HEK293 (cell line): ENCODE measurements around the gene DDX10.

Source experiments
- BCL11A ChIP-seq: fragments of 450-650 bp; formaldehyde crosslinking; IDR thresholded peaks from 2 replicates; pipeline ENCODE4 v1.5.1; 2016; ENCODE audit warnings: low read depth, missing biosample characterization, missing genetic modification characterization
- SP2 ChIP-seq: fragments of 450-650 bp; formaldehyde crosslinking; IDR thresholded peaks from 2 replicates; pipeline ENCODE4 v1.5.1; 2016; ENCODE audit warnings: missing biosample characterization, missing genetic modification characterization
- YY1 ChIP-seq: fragments of 450-650 bp; formaldehyde crosslinking; IDR thresholded peaks from 2 replicates; pipeline ENCODE4 v1.5.1; 2018; ENCODE audit warnings: missing biosample characterization, missing genetic modification characterization
- ZBTB7A ChIP-seq: fragments of 450-650 bp; formaldehyde crosslinking; IDR thresholded peaks from 2 replicates; pipeline ENCODE4 v1.5.1; 2016; ENCODE audit warnings: low read depth, missing biosample characterization, missing genetic modification characterization
- ZNF335 ChIP-seq: fragments of 450-650 bp; formaldehyde crosslinking; conservative IDR thresholded peaks from 2 replicates; pipeline ENCODE4 v1.5.1; 2016; ENCODE audit warnings: missing biosample characterization, missing genetic modification characterization
- ZNF670 ChIP-seq: fragments of 450-650 bp; formaldehyde crosslinking; IDR thresholded peaks from 2 replicates; pipeline ENCODE4 v1.5.1; 2016; ENCODE audit warnings: missing biosample characterization, missing genetic modification characterization, low read depth
- ZNF785 ChIP-seq: fragments of 450-650 bp; formaldehyde crosslinking; IDR thresholded peaks from 2 replicates; pipeline ENCODE4 v1.5.1; 2016; ENCODE audit warnings: missing biosample characterization, missing genetic modification characterization
- TF ChIP-seq, protein P1 (sequence below): fragments of 450-650 bp; formaldehyde crosslinking; IDR thresholded peaks from 2 replicates; pipeline ENCODE4 v1.5.0; 2017; ENCODE audit warnings: missing biosample characterization, missing genetic modification characterization, borderline replicate concordance
- TF ChIP-seq, protein P2 (sequence below): fragments of 450-650 bp; formaldehyde crosslinking; IDR thresholded peaks from 2 replicates; pipeline ENCODE4 v1.5.1; 2017; ENCODE audit warnings: missing biosample characterization, missing genetic modification characterization
- TF ChIP-seq, protein P3 (sequence below): fragments of 450-650 bp; formaldehyde crosslinking; IDR thresholded peaks from 2 replicates; pipeline ENCODE4 v1.5.1; 2016; ENCODE audit warnings: missing biosample characterization, missing genetic modification characterization
- TF ChIP-seq, protein P4 (sequence below): fragments of 450-650 bp; formaldehyde crosslinking; IDR thresholded peaks from 2 replicates; pipeline ENCODE4 v1.5.1; 2016; ENCODE audit warnings: missing biosample characterization, missing genetic modification characterization

DNA sequence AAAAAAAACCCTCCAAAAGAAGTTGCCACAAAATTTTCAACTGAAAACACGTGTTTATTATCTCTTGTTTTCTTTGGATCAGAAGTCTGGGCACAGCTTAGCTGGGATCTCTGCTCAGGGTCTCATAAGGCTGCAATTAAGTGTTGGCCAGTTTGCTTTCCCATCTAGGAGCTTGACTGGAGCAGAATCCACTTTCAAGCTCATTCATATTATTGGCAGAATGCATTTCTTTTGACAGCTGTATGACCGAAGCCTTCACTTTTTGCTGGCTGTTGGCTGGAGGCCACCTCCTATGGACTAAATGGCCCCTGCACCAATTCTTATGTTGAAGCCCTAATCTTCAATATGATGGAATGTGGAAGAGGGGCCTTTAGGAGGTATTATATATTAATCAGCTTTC, 139.6 kb downstream of the DDX10 start:
- TF ChIP-seq ZNF335 (tag by site-specific recombination) (no peak), YY1 (tag by site-specific recombination) (no peak), ZNF670 (no peak), ZNF785 (no peak), SP2 (no peak), BCL11A (tag by site-specific recombination) (no peak), ZBTB7A (tag by site-specific recombination) (no peak)
- TF ChIP-seq, protein P1, sequence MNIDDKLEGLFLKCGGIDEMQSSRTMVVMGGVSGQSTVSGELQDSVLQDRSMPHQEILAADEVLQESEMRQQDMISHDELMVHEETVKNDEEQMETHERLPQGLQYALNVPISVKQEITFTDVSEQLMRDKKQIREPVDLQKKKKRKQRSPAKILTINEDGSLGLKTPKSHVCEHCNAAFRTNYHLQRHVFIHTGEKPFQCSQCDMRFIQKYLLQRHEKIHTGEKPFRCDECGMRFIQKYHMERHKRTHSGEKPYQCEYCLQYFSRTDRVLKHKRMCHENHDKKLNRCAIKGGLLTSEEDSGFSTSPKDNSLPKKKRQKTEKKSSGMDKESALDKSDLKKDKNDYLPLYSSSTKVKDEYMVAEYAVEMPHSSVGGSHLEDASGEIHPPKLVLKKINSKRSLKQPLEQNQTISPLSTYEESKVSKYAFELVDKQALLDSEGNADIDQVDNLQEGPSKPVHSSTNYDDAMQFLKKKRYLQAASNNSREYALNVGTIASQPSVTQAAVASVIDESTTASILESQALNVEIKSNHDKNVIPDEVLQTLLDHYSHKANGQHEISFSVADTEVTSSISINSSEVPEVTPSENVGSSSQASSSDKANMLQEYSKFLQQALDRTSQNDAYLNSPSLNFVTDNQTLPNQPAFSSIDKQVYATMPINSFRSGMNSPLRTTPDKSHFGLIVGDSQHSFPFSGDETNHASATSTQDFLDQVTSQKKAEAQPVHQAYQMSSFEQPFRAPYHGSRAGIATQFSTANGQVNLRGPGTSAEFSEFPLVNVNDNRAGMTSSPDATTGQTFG (tag by site-specific recombination): no peak
- TF ChIP-seq, protein P2, sequence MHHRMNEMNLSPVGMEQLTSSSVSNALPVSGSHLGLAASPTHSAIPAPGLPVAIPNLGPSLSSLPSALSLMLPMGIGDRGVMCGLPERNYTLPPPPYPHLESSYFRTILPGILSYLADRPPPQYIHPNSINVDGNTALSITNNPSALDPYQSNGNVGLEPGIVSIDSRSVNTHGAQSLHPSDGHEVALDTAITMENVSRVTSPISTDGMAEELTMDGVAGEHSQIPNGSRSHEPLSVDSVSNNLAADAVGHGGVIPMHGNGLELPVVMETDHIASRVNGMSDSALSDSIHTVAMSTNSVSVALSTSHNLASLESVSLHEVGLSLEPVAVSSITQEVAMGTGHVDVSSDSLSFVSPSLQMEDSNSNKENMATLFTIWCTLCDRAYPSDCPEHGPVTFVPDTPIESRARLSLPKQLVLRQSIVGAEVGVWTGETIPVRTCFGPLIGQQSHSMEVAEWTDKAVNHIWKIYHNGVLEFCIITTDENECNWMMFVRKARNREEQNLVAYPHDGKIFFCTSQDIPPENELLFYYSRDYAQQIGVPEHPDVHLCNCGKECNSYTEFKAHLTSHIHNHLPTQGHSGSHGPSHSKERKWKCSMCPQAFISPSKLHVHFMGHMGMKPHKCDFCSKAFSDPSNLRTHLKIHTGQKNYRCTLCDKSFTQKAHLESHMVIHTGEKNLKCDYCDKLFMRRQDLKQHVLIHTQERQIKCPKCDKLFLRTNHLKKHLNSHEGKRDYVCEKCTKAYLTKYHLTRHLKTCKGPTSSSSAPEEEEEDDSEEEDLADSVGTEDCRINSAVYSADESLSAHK: no peak
- TF ChIP-seq, protein P3, sequence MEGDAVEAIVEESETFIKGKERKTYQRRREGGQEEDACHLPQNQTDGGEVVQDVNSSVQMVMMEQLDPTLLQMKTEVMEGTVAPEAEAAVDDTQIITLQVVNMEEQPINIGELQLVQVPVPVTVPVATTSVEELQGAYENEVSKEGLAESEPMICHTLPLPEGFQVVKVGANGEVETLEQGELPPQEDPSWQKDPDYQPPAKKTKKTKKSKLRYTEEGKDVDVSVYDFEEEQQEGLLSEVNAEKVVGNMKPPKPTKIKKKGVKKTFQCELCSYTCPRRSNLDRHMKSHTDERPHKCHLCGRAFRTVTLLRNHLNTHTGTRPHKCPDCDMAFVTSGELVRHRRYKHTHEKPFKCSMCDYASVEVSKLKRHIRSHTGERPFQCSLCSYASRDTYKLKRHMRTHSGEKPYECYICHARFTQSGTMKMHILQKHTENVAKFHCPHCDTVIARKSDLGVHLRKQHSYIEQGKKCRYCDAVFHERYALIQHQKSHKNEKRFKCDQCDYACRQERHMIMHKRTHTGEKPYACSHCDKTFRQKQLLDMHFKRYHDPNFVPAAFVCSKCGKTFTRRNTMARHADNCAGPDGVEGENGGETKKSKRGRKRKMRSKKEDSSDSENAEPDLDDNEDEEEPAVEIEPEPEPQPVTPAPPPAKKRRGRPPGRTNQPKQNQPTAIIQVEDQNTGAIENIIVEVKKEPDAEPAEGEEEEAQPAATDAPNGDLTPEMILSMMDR (tag by site-specific recombination): no peak
- TF ChIP-seq, protein P4, sequence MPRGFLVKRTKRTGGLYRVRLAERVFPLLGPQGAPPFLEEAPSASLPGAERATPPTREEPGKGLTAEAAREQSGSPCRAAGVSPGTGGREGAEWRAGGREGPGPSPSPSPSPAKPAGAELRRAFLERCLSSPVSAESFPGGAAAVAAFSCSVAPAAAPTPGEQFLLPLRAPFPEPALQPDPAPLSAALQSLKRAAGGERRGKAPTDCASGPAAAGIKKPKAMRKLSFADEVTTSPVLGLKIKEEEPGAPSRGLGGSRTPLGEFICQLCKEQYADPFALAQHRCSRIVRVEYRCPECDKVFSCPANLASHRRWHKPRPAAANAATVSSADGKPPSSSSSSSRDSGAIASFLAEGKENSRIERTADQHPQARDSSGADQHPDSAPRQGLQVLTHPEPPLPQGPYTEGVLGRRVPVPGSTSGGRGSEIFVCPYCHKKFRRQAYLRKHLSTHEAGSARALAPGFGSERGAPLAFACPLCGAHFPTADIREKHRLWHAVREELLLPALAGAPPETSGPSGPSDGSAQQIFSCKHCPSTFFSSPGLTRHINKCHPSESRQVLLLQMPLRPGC (tag by site-specific recombination): no peak
